Suprapubic skin (tissue), 4 donors: Measurements from ENCODE around the gene VASN. TPM values are rescaled to one million over a fixed set of nuclear protein-coding genes. Genes with fewer than 3 reads are reported as not detected.

Experiments
- total RNA-seq, 4 donors: library from RNA; depleted of rRNA; stranded (reverse); fragments of >200 nt; gene quantifications; one replicate each; pipeline ENCODE4 v1.1.0, GENCODE V29; 2016

The VASN gene
- total RNA-seq, 4 donors from 2014 or later: 10.8 to 23.3 (median 22.3) TPM

Other genes with a start within 250 kb of the VASN start
- gene SRL, start 129.8 kb upstream of the VASN start, total RNA-seq: 1 to 10 TPM in 1 of 4 donors, under 1 TPM in 3; 0.16 to 1.4 (median 0.52) TPM
- 10 to 100 TPM; 12.0 to 18.3 (median 14.9) TPM for gene TFAP4, start 98.8 kb upstream of the VASN start, total RNA-seq
- 1 to 10 TPM; 1.1 to 3.1 (median 2.3) TPM for gene GLIS2, start 55.8 kb upstream of the VASN start, total RNA-seq
- 10 to 100 TPM; 23.8 to 54.7 (median 46.1) TPM for gene PAM16, start 20.5 kb upstream of the VASN start, total RNA-seq
- 10 to 100 TPM; 18.8 to 29.6 (median 25.7) TPM for gene CORO7, start 44.7 kb downstream of the VASN start, total RNA-seq
- 10 to 100 TPM; 41.1 to 70.9 (median 48.7) TPM for gene DNAJA3, start 54.0 kb downstream of the VASN start, total RNA-seq
- gene NMRAL1, start 102.8 kb downstream of the VASN start, total RNA-seq: 10 to 100 TPM; 52.7 to 72.3 (median 61.6) TPM
- gene HMOX2, start 104.5 kb downstream of the VASN start, total RNA-seq: 10 to 100 TPM; 43.6 to 64.3 (median 52.7) TPM
- 10 to 100 TPM; 14.7 to 30.0 (median 21.3) TPM for gene CDIP1, start 166.9 kb downstream of the VASN start, total RNA-seq
- 1 to 10 TPM in 1 of 4 donors, under 1 TPM in 3; 0.15 to 1.2 (median 0.33) TPM for gene C16orf96, start 184.5 kb downstream of the VASN start, total RNA-seq
- 10 to 100 TPM; 11.5 to 29.7 (median 15.2) TPM for gene UBALD1, start 243.0 kb downstream of the VASN start, total RNA-seq